NCI-H774 (cell line): ENCODE measurements around the gene MICAL2.
A peak's percentile ranks its signal among the peaks of the same experiment; 100 is the strongest.

Source experiments
- DNase-seq: peaks from one replicate; lab custom pipeline; 2025; lab: John Stamatoyannopoulos, UW

The MICAL2 gene

DNA sequence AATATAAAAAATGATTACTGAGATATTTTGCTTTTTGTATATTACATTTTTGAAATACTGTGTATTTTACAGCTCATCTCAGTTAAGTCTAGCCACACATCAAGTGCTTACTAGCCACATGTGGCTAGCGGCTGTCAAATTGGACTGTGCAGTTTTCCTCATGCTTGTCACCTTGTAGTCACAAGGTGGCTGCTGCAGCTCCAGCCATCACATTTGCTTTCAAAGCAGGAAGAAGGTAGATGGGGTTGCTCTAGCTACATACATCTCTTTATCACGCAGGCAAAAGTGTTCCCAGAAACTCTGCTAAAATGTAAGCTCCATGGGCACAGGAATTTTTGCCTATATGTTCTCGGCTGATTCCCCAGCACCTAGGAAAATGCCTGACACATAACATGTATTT is 61.5 kb downstream of the MICAL2 start:
- DNase-seq, result no peak

DNA sequence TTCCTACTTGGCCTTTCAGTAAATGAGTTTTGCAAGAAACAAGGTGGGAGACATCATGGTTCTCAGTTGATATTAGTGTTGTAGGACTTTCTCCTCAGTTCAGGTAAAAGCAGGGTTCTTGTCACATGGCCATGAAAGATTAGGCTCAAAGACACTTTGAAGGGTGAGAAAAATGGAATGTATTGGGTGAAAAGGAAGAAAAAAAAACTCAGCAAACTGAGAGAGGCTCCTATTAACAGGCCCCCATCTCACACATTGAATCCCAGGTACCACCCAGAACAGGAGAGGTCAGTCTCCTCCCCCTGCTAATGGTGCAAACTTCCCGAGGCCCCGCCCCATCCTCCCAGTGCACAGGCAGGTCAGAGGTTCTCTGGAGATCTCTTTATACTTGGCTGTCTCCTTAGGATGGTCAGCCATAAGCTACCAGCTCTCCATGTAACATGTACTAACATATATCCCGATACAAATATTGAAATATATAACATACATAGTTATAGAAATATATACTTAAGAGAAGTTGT is 62.2 kb downstream of the MICAL2 start:
- no peak for DNase-seq

DNA sequence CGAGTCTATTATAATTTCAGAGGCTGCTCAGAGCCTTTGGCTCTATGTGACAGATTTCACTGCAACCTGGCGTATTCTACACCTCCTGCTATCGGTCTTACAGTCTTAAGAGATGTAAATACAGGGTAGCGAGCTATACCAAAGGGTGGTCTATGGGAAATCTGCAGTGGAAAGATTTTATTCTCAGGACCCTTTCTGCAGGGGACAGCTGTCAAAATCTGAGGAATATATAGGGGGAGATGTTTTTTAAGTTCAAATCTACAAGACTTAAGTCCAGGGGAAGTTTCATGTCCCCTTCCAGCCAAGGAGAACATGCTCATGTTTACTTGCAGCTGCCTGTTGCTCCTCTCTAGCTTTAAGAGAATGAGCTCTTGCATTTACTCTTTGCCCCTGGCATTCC is 62.7 kb downstream of the MICAL2 start:
- DNase-seq, result no peak

DNA sequence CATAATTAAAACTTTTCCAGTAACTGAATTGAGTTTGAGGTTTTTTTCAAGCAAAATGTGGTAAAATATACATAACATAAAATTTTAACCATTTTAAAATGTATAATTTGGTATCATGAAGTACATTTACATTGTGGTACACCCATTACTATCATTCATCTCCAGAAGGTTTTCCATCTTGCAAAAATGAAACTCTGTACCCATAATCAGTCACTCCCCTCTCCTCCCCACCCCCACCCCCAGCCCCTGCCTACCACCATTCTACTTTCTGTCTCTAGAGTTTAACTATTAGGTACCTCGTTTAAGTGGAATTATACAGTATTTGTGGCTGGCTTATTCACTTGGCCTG is 63.7 kb downstream of the MICAL2 start:
- no peak for DNase-seq

DNA sequence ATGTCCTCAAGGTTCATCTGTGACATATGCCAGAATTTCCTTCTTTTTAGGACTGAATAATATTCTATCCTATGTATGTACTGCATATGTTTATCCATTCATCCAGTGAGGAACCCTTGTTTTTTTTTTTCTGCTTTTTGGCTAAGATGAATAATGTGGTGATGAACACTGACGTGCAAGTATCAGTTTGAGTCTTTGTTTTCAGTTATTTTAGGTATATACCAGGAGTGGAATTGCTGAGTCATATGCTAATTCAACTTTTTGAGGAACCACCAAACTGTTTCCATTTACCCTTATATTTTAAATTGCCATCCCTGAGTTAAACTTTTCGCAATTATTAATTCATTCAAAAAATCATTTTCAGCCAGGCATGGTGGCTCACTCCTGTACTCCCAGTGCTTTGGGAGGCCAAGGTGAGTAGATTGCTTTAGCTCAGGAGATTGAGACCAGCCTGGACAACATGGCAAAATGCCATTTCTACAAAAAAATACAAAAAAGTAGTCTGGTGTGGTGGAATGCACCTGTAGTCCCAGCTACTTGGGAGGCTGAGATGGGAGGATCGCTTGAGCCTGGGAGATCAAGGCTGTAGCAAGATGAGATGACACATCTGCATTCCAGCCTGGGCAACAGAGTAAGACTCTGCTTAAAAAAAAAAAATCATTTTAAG is 64.2 kb downstream of the MICAL2 start:
- no peak for DNase-seq

DNA sequence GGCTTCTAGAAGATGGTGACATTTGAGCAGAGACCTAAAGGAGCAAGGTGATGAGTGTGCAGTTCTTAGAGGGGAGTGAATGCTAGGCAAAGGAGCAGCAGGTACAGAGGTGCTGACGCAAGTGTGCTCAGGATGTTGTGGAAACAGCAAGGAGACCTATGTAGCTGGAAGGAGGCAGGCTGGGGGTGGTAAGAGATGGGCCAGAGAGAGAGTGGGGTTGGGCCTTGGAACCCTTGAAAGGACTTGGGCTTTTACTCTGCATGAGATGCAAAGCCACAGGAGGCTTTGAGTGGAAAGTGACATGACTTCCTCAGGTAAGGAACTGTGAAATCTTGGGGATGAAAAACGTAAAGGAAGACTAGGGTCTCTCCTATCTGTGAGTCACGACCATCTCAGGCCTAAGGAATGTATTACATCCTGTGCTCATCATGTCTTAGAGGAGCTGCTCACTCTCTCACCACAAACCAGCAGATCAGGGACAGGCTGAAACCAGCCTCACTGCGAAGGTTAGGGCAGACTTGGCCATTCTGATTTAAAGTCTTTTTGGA is 65.4 kb downstream of the MICAL2 start:
- DNase-seq, result no peak

DNA sequence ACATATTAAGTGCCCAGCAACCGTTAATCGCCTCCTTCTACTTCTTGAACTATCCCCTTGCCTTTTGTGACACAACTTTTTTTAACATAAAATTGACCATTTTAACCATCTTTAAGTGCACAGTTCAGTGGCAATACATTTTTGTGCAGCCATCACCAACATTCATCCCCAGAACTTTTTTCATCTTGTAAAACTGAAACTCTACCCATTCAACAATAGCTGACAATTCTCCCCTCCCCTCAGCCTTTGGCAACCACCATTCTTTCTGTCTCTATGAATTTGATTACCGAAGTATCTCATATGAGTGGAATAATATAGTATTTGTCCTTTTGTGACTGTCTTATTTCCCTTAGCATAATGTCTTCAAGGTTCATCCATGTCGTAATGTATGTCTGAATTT is 66.0 kb downstream of the MICAL2 start:
- no peak for DNase-seq

DNA sequence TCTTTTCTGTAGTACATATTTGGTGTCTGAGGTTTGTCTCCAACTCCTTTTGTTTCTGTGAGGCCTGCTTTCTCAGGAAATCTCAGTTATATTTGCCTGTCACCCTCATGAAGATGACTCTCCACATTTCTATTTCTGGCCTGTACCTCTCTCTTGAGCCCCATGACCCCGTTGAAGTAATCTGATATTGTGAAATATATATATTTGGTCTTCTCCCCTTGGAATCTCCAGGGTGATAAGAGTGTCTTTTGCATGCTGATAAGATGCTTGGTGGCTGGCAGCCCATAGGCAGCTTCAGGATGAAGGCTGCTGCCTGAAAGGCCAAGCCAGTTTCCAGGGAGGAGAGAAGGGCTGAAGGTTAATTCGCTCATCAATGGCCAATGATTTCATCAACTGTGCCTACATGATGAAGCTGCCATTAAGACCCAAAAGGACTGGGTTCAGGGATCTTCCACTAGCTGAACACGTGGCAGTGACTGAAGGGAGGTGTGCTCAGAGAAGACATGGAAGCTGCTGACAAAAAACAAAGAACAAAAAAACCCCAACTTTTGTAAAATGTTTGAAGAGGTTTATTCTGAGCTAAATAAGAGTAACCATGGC is 67.4 kb downstream of the MICAL2 start:
- no peak for DNase-seq

DNA sequence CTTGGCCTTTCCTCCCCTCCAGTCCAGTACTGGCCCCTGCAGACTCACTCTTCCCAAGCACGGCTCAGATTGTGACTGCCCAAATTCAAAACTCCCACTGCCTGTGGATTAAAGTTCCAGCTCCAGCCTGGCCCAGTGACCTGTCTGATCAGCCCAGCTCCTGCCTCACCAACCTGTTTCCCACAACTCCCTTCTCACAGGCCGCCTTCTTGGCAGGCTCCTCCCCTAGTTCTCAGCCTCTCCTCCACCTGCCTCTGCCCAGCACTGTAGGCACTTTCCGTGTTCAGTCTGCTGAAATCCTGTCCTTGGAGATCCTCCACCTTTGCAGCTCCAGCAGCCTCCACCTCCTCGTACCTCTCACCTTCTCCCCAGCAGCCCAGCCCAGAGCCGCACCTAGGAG is 68.6 kb downstream of the MICAL2 start:
- DNase-seq, result peak; percentile 30

DNA sequence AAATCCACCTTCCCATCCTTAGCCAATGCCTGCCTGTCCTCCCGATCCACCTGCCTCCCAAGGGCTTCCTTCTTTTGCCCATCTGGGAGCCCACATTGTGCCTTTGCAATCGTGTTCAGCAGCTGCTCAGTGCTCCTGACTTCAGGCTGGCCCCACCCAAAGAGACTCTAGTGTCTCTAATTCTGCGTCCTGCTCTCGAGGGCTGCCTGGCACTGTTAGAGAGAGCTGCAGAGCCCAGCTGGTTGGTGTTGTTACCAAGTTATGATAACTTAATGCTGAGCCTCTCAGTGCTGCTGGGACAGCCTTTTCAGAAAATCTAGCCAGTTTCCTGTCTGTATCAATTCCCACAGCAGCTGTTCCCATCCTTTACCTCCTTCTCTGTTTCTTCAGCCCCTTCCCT is 69.1 kb downstream of the MICAL2 start:
- no peak for DNase-seq

DNA sequence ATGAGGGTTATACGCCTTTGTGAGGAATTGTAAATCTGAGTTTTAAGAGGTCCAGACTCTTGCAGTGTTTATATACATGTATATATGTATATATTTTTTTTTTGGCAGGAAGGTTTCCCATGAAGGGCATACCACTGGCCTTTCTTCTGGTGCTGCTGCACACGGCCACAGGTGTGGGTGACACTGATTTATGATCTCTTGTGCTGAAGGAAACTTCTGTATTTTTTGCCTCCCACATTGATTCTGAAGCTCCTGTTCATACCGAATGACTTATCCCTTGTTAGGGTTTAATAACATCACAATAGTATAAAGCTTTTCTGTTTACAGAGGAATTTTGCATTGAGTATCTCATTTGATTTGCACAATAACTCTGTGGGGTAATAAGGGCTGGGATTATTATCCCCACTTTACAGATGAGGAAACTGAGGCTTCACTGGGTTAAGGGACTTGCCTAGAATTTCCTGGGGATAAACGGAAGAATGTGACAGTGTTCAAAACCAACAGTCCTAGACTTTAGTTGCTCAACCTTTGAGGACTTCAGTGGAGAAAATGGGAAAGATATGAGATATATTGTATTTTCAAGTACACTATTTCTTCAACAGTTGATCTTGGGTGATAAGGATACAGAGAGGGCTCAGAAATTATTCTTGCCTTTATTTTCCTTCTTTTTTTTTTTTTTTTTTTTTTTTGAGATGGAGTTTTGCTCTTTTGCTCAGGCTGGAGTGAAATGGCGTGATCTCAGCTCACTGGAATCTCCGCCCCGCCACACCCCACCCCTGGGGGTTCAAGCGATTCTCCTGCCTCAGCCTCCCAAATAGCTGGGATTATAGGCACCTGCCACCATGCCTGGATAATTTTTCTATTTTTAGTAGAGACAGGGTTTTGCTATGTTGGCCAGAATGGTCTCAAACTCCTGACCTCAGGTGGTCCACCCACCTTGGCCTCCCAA is 70.1 kb downstream of the MICAL2 start:
- DNase-seq, result no peak

DNA sequence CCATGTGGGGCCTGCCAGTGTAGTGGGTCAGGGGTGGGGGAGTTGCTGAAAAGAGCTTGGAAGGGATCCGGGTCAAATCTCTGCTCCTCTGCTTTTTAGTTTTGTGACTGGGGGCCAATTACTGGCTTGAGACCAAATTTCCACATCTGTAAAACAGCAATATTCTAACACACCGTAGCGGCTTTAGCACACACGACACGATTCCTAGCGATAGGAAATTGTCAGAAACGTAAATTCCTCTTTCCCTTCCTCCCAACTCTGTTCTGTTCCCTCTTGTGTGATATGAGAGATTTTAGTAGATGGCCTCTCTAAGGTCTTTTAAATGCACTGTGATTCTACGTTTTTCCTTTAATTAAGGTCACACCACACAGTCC is 71.9 kb downstream of the MICAL2 start:
- DNase-seq, result no peak

DNA sequence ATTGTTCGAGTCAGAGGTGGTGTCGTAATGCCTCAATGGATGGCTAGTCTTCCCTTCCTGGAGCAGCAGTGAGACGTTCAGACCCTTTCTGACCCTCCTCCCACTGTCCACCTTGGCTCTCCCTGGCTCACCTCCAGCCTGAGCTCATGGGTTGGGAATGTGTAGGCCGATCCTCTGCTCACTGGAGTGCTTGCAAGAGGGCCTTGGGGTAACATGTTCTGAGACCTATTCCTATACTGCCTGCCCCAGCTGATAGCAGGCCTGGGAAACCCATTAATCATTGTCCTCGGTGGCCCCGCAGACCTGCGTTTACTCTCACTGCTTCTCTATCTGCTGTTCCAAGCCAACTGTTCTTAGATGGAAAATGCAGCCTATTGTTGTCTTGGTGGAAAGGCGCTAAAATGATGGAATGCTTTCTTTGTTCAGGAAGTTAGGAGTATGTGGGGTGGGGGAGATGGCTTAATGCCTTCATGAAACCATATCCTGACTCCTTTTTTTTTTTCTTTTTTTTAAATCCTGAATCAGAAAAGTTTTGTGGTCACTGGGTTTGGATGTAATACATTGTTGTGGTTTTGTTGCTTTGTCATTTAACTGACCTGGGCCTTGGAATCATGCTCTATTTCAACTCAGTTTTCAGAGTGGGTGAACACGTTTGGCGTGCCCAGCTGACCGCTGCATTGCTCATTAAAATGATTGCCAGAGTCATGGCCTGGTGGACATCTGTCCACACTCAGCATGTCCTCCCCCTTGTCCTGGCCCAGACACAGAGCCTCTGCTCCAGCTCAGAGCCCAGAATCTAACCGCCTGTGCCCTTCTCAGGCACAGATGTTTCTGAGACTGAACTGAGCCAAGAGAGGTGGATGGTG is 72.5 kb downstream of the MICAL2 start:
- DNase-seq, result no peak

DNA sequence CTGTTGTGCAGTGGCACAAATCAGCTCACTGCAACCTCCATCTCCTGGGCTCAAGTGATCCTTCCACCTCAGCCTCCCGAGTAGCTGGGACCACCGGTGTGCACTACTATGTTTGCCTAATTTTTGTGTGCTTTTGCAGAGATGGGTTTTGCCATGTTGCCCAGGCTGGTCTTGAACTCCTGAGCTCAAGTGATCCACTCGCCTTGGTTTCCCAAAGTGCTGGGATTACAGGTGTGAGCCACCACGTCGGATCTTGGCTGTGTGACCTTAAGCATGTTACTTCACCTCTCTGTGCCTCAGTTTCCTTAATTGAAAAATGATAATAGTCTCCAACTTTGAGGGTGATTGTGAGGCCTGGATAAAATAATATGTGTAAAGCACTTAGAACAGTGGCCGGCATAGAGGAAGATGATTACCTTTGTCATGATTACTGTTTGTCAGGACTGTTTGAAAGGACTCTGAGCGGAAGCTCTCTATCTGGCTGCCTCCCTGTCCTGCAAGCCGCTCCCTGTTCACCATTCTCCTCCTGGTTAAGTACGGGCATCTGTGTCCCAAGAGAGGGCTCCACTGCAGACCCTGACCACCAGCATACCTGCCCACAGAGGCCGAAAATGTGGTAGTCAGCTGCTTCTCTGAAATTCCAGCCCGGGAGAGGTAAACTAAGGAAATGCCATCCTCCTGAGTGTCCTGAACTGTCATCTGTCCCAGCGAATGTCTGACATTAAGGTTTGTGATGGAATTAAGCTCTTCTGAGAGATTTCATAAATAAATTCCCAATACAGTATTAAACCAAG is 73.6 kb downstream of the MICAL2 start:
- no peak for DNase-seq

DNA sequence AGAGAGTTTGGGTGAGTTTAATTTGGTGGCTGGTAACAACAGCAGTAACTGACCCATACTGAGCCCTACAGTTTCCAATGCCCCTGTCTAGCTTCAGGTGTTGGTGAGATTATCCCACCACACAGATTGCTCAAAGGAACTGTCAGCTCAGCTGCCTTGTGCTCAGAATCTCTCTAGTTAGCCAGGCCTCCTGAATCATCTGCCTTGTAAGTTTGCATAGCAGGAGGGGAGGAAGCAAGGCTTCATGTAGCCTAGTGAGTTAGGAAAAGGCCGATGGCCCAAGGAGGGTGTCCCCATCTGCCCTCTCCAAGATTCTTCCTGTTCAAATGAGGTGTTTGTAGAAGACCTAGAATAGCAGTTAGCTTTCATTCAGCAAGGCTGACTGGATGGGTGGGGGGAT is 74.3 kb downstream of the MICAL2 start:
- DNase-seq, result no peak

DNA sequence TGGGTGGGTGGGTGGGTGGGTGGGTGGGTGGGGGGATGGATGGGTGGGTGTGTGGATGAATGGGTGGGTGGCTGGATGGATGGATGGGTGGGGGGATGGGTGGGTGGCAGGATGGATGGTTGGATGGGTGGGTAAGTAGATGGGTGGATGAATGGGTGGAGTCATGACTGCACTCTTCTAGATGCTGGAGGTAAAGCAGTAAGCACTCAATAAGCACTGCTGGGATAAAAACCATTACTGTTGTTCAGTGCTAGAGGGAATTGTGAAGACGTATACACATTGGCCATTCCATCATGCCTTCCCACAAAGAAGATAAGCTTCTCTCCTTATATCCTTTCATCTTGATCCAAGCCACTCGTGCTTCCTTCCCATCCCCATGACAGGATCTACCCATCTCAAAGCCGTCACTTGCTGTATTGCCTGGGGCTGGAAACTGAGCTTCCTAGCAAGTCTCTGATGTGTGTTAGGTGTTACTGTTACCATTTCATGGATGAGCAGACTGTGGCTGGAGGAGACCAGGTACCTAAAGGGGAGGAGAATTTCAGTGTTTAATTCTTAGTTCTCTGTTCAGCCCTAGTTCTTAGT is 74.8 kb downstream of the MICAL2 start:
- no peak for DNase-seq

DNA sequence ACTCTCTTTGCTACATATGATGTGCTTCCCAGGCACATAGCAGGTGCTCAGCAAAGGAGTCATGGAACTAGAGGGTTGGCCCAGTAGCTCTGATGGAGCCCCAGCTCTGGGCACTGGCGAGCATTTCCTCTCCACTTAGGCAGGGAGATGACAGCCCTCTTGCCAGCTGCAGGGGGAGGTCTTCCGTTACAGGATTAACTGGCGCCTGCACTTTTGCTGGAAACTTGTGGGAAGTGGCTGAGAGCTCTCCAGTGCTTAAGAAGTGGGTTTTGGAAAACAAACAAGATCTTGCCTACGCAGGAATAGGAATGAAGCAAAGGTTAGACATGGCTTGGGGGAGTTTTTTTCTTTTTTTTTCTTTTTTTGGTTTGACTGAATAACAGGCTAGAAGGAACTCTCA is 75.5 kb downstream of the MICAL2 start:
- DNase-seq, result no peak

DNA sequence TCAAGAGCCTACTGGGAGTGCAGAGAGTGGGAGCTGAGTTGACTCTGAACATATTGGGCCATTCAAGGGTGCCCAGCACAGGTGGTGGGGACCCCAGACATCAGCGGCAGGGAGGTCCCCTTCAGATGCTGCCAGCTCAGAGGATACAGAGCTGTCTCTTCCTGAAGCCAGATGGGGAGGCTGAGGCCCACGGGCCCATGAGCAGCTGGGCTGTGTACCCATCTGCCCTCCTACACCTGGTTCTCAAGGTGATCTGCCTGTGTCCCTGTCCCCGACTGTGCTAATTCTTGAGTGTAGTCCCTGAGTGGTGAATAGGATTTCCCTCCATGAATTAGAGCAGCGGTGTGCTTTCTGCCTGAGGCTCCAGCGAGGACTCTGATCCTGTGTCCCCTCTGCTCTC is 76.3 kb downstream of the MICAL2 start:
- no peak for DNase-seq

DNA sequence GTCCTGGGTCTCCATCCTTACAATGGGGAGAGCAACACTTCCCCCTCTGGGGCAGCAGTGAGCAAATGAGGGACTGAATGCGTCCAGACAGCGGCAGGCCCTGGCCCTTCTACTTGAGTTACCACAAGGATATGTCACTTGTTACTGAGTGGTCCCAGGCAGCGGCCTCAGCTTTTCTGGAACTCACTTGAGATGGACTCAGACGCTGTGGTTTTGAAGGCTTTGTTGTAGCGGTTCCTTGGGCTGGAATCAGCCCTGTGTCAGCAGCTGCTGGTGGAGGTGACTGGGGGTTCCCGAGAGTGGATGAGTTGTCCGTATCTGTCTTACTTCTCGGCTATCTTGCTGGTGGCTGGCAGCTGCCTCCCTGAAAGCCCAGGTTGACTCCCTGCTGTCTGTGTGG is 77.0 kb downstream of the MICAL2 start:
- no peak for DNase-seq

DNA sequence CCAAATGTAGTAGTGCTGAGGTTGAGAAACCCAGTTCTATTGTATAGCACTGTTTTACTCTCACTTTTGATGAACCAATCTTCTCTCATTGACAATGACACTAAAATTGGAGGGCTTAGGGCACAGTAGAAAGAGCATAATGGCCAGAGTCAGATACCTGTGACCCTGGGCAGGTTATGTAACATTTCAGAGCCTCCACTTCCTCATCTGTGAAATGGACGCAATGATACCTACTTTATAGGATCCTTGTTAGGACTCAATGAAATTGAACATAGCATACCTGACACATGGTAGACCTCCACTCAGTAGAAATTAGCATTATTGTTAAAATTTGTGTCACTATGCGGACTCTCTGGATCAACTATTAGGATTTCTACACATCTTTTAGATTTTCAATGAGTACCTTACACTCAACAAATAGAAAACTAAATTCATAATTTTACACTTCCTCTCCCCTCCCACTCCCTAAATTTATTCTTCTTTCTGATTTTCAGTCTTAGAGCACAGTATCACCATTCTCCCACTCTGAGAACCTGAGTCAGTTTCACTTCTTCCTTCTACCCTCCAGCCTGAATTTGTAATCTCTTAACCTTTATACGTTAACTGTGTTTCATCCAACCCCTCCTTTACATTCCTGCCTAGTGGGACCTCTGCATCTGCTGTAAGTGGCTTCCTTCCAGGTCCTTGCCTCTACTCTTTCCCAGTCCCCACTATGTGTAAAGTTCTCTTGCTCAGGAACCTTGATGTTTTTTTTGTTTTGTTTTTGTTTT is 78.3 kb downstream of the MICAL2 start:
- DNase-seq, result no peak
